Stomach smooth muscle (tissue), 2 donors: ENCODE data around the gene ZMAT5.

Experiments used
- H3K27ac ChIP-seq: one replicate; pipeline ENCODE4 v1.7.0; 2013; ENCODE audit warnings: mild to moderate bottlenecking, low read length, inconsistent platforms
- H3K27me3 ChIP-seq, 2 donors: one replicate each; pipeline ENCODE4 v1.7.0; 2013; ENCODE audit warnings: low read length in 2 of 2; ENCODE audit not compliant: insufficient read depth in 2 of 2, control insufficient read depth in 1 of 2
- H3K36me3 ChIP-seq, 2 donors: one replicate each; pipeline ENCODE4 v1.7.0; 2013; ENCODE audit warnings: low read length in 2 of 2; ENCODE audit not compliant: control insufficient read depth in 2 of 2, insufficient read depth in 2 of 2
- H3K4me1 ChIP-seq: one replicate; pipeline ENCODE4 v1.7.0; 2013; ENCODE audit warnings: low read length; ENCODE audit not compliant: control insufficient read depth, insufficient read depth
- H3K4me3 ChIP-seq, 2 donors: one replicate each; pipeline ENCODE4 v1.7.0; 2013; ENCODE audit warnings: low read length in 2 of 2
- H3K9ac ChIP-seq, 2 donors: one replicate each; pipeline ENCODE4 v1.7.0; 2013; ENCODE audit warnings: low read length in 2 of 2, mild to moderate bottlenecking in 1 of 2
- H3K9me3 ChIP-seq, 2 donors: one replicate each; pipeline ENCODE4 v1.7.0; 2013; ENCODE audit warnings: low read length in 2 of 2; ENCODE audit not compliant: control insufficient read depth in 2 of 2
- donor health status: healthy.
- donor health status: Pancreatic carcinoma.

ZMAT5 gene

DNA sequence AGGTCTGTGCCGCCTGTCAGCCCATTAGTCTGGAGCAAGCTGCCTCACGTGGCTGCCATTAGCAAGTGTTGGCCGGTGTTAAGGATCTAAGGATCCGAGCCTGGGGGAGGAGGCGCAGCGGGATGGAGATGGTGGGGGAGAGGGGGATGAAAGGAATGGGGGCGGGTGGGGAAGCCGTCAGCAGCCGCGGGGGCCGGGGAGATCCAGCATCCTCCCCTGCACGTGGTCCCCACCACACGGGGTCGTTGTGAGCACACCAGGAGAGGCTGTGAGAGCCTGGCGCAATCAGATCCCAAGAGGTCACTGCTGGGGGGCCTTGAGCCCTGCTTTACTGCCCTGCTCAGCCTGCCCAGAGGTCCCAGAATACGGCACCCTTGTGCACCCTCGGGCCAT, 39.7 kb downstream of the ZMAT5 start:
- no peak overlapping the region for H3K27ac ChIP-seq
- no peak overlapping the region for H3K9ac ChIP-seq
- no peaks in the 10 kb centered on the region for H3K9me3 ChIP-seq
- no peaks in the 10 kb centered on the region for H3K4me1 ChIP-seq
- no peak overlapping the region for H3K4me3 ChIP-seq
- H3K36me3 ChIP-seq, result peaks cover 0 to 4% of the 10 kb centered on the region in 2 donors
- peaks cover 0 to 2% of the 10 kb centered on the region in 2 donors for H3K27me3 ChIP-seq

DNA sequence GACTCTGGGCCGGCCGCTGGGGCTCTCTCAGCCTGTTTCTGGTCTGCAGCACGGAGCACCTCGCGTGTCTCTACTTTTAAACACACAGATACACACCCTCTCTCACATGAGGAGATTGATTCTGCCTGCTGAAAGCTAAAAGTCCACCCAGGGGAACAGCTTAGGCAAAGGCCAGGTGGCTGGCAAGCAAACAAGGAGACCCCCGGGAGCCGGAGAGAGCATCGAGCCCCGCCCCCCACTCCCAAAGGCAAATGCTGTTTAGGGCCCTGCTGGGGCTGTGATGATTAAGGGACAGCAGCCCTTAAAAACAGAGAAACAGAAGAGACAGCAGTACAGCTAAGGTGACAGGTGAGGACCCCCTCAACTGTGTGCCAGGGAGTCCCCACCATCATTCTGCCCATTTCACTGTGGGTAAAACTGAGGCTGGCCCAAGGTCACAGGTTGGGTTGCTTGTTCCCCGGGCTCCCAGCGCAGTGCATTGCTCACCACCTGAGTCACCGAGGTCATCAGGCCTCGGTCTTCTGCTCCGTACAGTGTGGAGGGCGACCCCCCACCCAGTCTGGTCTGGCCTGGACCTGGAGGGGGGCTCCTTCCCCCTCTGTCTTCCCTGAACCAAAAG, 40.2 kb downstream of the ZMAT5 start:
- Histone ChIP-seq H3K36me3 (peaks cover 0 to 4% of the 10 kb centered on the region in 2 donors), H3K4me3 (no peak overlapping the region), H3K9me3 (no peaks in the 10 kb centered on the region), H3K27ac (no peak overlapping the region), H3K4me1 (no peaks in the 10 kb centered on the region), H3K27me3 (peaks cover 2 to 3% of the 10 kb centered on the region in 2 donors), H3K9ac (no peak overlapping the region)

DNA sequence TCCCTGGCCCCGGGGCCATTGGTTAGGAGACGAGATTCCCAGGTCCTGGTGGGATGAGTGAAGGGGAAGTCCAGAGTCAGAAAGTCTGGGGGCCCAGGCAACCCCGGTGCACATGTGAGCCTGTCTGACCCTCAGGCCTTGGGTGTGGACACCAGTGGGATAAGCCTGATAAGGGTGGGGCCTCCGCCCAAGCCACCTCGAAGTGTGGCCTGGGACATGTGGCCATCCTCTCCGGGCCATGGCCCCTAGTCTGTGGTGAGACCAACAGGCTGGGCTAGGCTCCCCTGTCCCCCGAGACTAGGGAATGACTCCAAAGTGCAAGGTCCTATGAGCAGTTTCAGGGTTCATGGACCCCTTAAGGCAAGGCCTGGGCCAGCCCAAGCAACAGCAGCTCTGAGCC, 40.7 kb downstream of the ZMAT5 start:
- no peaks in the 10 kb centered on the region for H3K9me3 ChIP-seq
- H3K27ac ChIP-seq, result no peak overlapping the region
- no peak overlapping the region for H3K4me3 ChIP-seq
- H3K9ac ChIP-seq, result no peak overlapping the region
- H3K27me3 ChIP-seq, result peaks cover 6 to 8% of the 10 kb centered on the region in 2 donors
- H3K4me1 ChIP-seq, result no peaks in the 10 kb centered on the region
- H3K36me3 ChIP-seq, result peaks cover 0 to 2% of the 10 kb centered on the region in 2 donors

DNA sequence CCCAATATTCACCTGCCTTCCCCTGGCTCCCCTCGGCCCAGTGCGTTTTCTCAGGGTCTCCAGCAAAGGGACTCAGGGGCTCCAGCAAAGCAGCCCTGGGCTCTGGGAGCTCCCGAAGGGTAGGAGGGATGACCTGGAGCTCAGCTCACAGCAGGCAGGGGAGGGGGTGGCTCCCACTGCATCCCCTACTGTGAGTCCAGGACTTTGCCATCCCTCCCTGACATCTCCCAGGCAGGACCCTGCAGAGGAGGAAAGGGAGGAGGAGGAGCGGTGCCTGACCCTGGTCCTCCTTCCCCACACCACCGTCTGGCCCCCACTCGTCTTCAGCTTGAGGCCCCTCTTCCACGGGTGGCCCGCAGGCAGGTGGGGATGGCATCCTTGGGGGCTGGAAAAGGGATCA, 42.0 kb downstream of the ZMAT5 start:
- Histone ChIP-seq H3K9ac (no peak overlapping the region), H3K27ac (no peak overlapping the region), H3K36me3 (no peaks in the 10 kb centered on the region), H3K4me1 (peaks cover 4% of the 10 kb centered on the region), H3K4me3 (no peak overlapping the region), H3K9me3 (no peaks in the 10 kb centered on the region), H3K27me3 (peaks cover 6 to 16% of the 10 kb centered on the region in 2 donors)

DNA sequence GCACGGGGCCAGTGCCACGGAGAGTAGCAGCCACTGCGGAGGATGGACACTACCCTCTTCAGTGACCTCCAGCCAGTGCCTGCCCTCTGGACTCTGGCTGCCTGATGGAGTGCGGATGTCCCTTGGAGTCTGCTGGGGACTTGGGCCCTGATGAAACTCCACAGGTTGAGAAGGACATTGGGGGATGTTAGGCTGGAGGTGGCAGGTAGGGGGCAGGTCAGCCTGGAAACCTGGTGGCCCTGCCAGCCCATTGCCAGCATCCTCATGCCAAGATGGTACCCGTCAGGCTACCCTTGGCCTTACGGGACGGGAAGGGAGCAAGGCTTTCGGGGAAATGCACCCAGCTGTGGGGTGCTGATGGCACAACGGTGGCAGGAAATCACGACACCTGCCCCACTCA, 43.0 kb downstream of the ZMAT5 start:
- Histone ChIP-seq H3K9me3 (no peaks in the 10 kb centered on the region), H3K27me3 (peaks cover 15 to 24% of the 10 kb centered on the region in 2 donors), H3K36me3 (no peaks in the 10 kb centered on the region), H3K4me3 (no peak overlapping the region), H3K9ac (no peak overlapping the region), H3K27ac (no peak overlapping the region), H3K4me1 (peaks cover 7% of the 10 kb centered on the region)

DNA sequence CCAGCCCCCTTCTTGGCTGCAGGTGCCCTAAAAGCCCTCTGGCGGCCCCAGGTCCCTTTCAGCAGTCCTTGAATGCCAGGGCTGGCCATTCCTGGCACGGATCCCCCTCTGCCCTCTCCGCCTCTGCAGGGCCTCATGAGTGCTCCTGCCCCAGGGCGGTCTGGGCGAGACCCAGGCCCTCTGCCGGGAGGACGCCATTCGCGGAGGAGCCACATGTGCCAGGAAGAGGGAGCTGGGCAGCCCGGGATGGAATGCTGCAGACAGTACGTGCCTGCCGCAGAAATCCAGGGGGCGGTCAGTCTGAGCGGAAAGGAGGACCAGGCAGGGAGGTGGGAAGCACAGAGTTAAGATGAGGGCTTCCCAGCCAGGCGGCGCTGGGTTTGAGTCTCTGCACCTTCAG, 44.2 kb downstream of the ZMAT5 start:
- Histone ChIP-seq H3K27ac (no peak overlapping the region), H3K4me3 (no peak overlapping the region), H3K4me1 (peaks cover 7% of the 10 kb centered on the region), H3K9me3 (no peaks in the 10 kb centered on the region), H3K9ac (no peak overlapping the region), H3K36me3 (no peaks in the 10 kb centered on the region), H3K27me3 (peaks cover 19 to 29% of the 10 kb centered on the region in 2 donors)

DNA sequence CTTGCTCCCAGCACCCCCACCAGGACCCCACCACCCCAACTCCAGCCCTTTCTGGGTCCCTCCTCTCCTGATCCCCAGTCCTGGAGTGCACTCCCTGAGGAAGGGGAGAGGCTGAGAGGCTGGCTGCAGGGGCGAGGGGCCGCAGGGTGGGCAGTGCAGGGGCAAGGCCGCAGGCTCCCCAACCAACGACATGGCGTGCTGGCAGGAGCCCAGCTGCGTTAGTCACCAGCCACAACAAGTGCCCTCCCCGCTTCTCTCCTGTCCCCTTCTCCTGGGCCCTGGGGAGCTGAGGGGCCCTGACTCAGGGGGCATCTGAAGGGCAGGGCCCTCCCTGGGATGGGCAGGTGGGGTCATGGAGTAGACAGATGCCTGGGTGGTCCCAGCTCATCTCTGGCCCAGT, 44.7 kb downstream of the ZMAT5 start:
- no peak overlapping the region for H3K9ac ChIP-seq
- H3K27ac ChIP-seq, result no peak overlapping the region
- peaks cover 7% of the 10 kb centered on the region for H3K4me1 ChIP-seq
- peaks cover 19 to 29% of the 10 kb centered on the region in 2 donors for H3K27me3 ChIP-seq
- no peaks in the 10 kb centered on the region for H3K36me3 ChIP-seq
- no peaks in the 10 kb centered on the region for H3K9me3 ChIP-seq
- no peak overlapping the region for H3K4me3 ChIP-seq

DNA sequence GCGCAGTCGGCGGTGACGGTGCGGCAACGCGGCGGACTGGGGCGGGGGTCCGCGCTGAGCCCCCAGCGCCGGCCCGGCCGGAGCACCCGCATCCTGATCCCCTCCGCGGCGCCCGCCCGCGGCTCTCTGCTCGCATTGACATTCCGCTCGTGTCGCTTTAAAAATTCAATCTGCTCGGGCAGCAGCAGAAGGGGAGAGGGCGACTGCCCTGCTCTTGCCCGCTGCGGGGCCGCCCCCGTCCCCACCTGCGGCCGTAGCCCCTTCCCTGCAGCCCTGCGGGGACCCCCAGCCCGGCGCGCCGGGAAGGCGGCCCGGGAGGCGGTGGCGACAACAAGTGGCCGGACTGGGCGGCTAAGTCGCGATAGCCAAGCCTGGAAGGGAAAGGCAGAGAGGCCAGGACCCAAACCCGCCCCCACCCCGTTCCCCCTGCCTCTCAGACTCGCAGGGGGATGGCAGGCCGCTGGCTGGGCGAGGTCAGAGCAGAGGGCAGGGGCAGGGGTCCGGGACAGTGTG, 45.9 kb downstream of the ZMAT5 start:
- Histone ChIP-seq H3K9me3 (no peaks in the 10 kb centered on the region), H3K4me1 (peaks cover 7% of the 10 kb centered on the region), H3K36me3 (no peaks in the 10 kb centered on the region), H3K9ac (no peak overlapping the region), H3K4me3 (peak overlapping the region in 1 of 2 donors; percentile 22), H3K27me3 (peaks cover 28 to 32% of the 10 kb centered on the region in 2 donors), H3K27ac (no peak overlapping the region)

DNA sequence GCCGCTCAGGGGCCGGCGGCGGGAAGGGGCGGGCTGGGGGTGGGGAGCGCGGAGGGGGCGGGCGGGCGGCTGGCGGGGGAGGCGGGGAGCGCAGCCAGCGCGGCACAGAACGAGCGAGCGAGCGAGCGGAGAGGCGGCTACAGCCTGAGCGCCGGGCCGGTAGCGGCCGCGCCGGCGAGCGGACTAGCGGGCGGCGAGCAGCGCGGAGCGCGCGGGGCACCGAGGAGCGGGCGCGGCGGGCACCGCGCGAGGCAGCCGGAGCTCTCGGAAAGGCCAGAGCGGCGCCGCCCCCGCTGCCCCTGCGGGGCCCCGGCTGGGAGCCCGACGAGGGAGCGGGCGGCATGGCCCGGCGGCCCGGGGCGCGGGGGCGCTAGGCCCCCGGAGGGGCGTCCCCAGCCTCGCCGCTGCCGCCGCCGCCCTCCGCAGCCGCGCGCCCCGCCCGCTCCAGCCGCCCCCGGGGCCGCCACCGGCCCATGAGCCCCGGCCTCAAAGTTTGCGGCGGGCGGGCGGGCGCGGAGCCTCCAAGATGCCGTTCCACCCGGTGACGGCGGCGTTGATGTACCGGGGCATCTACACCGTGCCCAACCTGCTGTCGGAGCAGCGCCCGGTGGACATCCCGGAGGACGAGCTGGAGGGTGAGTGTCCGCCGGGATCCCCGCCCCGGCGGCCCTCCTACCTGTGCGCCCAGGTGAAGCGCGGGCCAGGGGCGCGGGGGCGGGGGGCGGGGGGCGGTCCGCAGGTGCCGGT, 46.7 kb downstream of the ZMAT5 start, which contains the start of gene CABP7:
Gene CABP7 (plus strand): TSS at position 105 of the 747 bp plus-strand sequence. CDS start 422 bp downstream, at position 527.
- no peaks in the 10 kb centered on the region for H3K9me3 ChIP-seq
- H3K4me1 ChIP-seq, result peaks cover 7% of the 10 kb centered on the region
- H3K36me3 ChIP-seq, result no peaks in the 10 kb centered on the region
- peaks cover 34% of the 10 kb centered on the region in 2 donors for H3K27me3 ChIP-seq
- no peak within 1 kb of the TSS for H3K9ac ChIP-seq
- H3K27ac ChIP-seq, result no peak within 1 kb of the TSS
- peak within 1 kb of the TSS in 1 of 2 donors; percentile 22 for H3K4me3 ChIP-seq

DNA sequence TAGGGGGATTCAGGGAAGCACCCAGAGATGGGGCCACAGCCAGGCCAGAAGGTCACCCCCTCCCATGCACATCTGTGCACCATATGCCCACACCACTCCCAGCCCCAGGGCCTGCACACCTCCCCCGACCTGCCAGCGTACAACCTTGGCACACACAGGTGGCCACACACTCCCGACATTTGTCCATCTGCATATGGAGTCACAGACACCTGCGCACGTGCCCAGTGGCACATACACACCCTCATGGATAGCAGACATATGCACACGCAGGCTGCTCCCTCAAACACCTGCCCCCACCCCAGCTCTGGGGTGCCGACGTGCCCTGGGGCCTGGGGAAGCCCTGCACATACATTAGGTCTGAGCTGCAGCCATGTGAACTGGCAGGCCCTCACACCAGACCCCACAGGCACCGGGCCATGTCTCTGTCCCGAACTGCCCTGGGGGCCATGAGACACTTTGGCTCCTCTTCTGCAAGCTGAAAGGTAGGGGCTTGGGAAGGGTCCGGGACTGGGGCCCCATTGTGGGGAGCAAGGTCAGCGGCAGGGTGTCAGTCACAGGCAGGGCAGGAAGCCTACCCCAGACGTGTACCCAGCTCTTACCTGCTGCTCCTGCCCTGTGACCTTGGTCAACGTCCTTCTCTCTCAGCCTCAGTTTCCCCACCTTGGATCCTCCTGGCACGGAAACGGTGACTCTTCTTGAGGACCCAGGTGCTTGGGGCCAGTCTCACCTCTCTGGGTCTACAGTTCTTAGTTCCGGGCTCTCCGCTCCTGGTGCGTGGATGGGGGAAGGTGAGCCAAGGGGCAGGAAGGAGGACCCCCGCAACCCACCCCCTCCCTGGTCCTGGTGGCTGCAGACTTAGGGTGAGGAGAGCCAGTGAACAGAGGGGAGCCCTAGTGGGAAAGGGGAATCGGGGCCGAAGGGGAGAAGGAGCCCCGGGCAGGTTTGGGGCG, 47.6 kb downstream of the ZMAT5 start:
- H3K4me3 ChIP-seq, result no peak overlapping the region
- no peak overlapping the region for H3K9ac ChIP-seq
- H3K4me1 ChIP-seq, result peaks cover 7% of the 10 kb centered on the region
- H3K27ac ChIP-seq, result no peak overlapping the region
- H3K36me3 ChIP-seq, result no peaks in the 10 kb centered on the region
- H3K27me3 ChIP-seq, result peaks cover 39 to 40% of the 10 kb centered on the region in 2 donors
- no peaks in the 10 kb centered on the region for H3K9me3 ChIP-seq
